ENCODE measurements around the gene ZNF317.
A peak's percentile ranks its signal among the peaks of the same experiment; 100 is the strongest.

Gene ZNF317

GRCh38 chr19:9140159-9140874 lies at the start of gene ZNF317 (continued):
- TF ChIP-seq ZBTB6 (tag by site-specific recombination; IDR thresholded peaks at IDR 0.05) (no peak), ZIC2 (tag by site-specific recombination; IDR thresholded peaks at IDR 0.05) (no peak), KLF8 (tag by site-specific recombination; IDR thresholded peaks at IDR 0.05) (no peak), ZNF146 (tag by site-specific recombination; IDR thresholded peaks at IDR 0.05) (no peak), ZNF350 (tag by site-specific recombination; IDR thresholded peaks at IDR 0.05) (no peak), ZNF704 (tag by site-specific recombination; IDR thresholded peaks at IDR 0.05) (no peak), ZNF19 (tag by site-specific recombination; IDR thresholded peaks at IDR 0.05; ENCODE audit: low read depth) (no peak), ZNF239 (tag by site-specific recombination; IDR thresholded peaks at IDR 0.05) (no peak), ZNF394 (tag by site-specific recombination; IDR thresholded peaks at IDR 0.05; ENCODE audit: borderline replicate concordance) (no peak), ZNF530 (tag by site-specific recombination; IDR thresholded peaks at IDR 0.05; ENCODE audit: low read depth) (no peak), PATZ1 (tag by site-specific recombination; IDR thresholded peaks at IDR 0.05) (peak; percentile 28; the same call in 1 of the 2 replicates), ZBTB8A (tag by site-specific recombination; IDR thresholded peaks at IDR 0.05) (no peak), ZNF600 (tag by site-specific recombination; IDR thresholded peaks at IDR 0.05) (no peak), ZNF184 (tag by site-specific recombination; IDR thresholded peaks at IDR 0.05) (no peak), ZBTB48 (tag by site-specific recombination; IDR thresholded peaks at IDR 0.05) (peak; percentile 75), ZNF223 (tag by site-specific recombination; IDR thresholded peaks at IDR 0.05) (no peak), KLF9 (tag by site-specific recombination; IDR thresholded peaks at IDR 0.05; ENCODE audit: low read depth) (no peak), ZBTB17 (tag by site-specific recombination; IDR thresholded peaks at IDR 0.05) (peak; percentile 57; the same call in 1 of the 2 replicates), TSHZ1 (tag by site-specific recombination; IDR thresholded peaks at IDR 0.05; ENCODE audit: borderline replicate concordance) (no peak), SETDB1 (IDR thresholded peaks at IDR 0.05; ENCODE audit: insufficient read length, low read length) (no peak), YY2 (tag by site-specific recombination; IDR thresholded peaks at IDR 0.05) (peak; percentile 81), GLI4 (tag by site-specific recombination; IDR thresholded peaks at IDR 0.05) (no peak), REPIN1 (tag by site-specific recombination; IDR thresholded peaks at IDR 0.05; ENCODE audit: low read depth) (no peak), ZNF175 (tag by site-specific recombination; IDR thresholded peaks at IDR 0.05) (no peak), ZNF518A (tag by site-specific recombination; conservative IDR thresholded peaks at IDR 0.05; ENCODE audit: low read depth) (peak; percentile 60), EGR2 (tag by site-specific recombination; IDR thresholded peaks at IDR 0.05; ENCODE audit: low read depth) (0 out of 2 replicates have a peak, but pooled peaks have one; percentile 10)

All from HEK293 (cell line).